K562 (cell line): ENCODE results near the gene LRRC39. TPM values are rescaled to one million over a fixed set of nuclear protein-coding genes. Genes with fewer than 3 reads are reported as not detected.

Source experiments
- ATAC-seq: fragments of 200-7000 bp; cut with Tn5 transposase; 3 replicates; pipeline ENCODE4 v1.9.1; 2020; ENCODE audit warnings: moderate library complexity
- BruUV-seq: library from RNA; stranded (reverse); fragments of 400-500 nt; replicated peaks from 2 replicates; lab custom pipeline; 2021; lab: Mats Ljungman, UMichigan
- CTCF ChIA-PET: fragments of 300-600 bp; formaldehyde crosslinking; extraction: SDS; loops from one replicate; lab custom pipeline; 2021; ENCODE audit warnings: low intra/inter-chr PET ratio; lab: Yijun Ruan, JAX
- POLR2A ChIA-PET: fragments of 300-600, 350-650 bp; sonication (Branson Sonifier 250); formaldehyde crosslinking; extraction: SDS; loops from one replicate; lab custom pipeline; 2021; ENCODE audit warnings: antibody characterized with exemption, inconsistent platforms; lab: Yijun Ruan, JAX
- DNase-seq, 4 experiments: peaks; one replicate each; pipeline versions ENCODE4 v3.0.0 to v3.0.0-alpha.2; 2011 to 2018; ENCODE audit warnings: low spot score in 3 of 4, mixed read lengths in 3 of 4; ENCODE audit errors: extremely low read depth in 1 of 4
- FAIRE-seq: peaks from 2 replicates; lab custom pipeline; 2011; peaks lifted over from hg19 to GRCh38; lab: Jason Lieb, UNC
- H2AFZ ChIP-seq: 2 replicates; pipeline ENCODE4 v1.6.0; 2011; ENCODE audit warnings: low read depth, low read length, control low read depth, inconsistent platforms
- H3K27ac ChIP-seq: fragments of 200-600 bp; 3 replicates; pipeline ENCODE4 v1.8.0; 2011; ENCODE audit warnings: low read depth, mild to moderate bottlenecking, control low read depth, inconsistent platforms, low read length, moderate library complexity, mixed read lengths; ENCODE audit errors: extremely low read depth
- H3K27me3 ChIP-seq, 2 experiments: fragments of 300-600 bp in 1 of 2; 2 replicates in 1 of 2; 3 replicates in 1 of 2; pipeline versions ENCODE4 v1.6.0 to v1.8.0; 2011; ENCODE audit warnings: inconsistent platforms in 2 of 2, low read length in 2 of 2, mild to moderate bottlenecking in 1 of 2, mixed read lengths in 1 of 2, moderate library complexity in 1 of 2; ENCODE audit not compliant: control insufficient read depth in 2 of 2, insufficient read depth in 2 of 2
- H3K36me3 ChIP-seq: fragments of 300-600 bp; 3 replicates; pipeline ENCODE4 v1.8.0; 2011; ENCODE audit warnings: mild to moderate bottlenecking, low read length, inconsistent platforms; ENCODE audit not compliant: control insufficient read depth, insufficient read depth
- H3K4me1 ChIP-seq, 2 experiments: fragments of 200-600 bp in 1 of 2; replicated peaks in 1 of 2; 2 replicates in 1 of 2; 3 replicates in 1 of 2; pipeline versions ENCODE4 v1.5.1 to v1.8.0; 2011; ENCODE audit warnings: inconsistent platforms in 2 of 2, low read length in 2 of 2, mild to moderate bottlenecking in 1 of 2, mixed read lengths in 1 of 2, moderate library complexity in 1 of 2; ENCODE audit not compliant: control insufficient read depth in 2 of 2, insufficient read depth in 2 of 2
- H3K4me2 ChIP-seq: 2 replicates; pipeline ENCODE4 v1.6.1; 2011; ENCODE audit warnings: low read length, control low read depth, inconsistent platforms, mixed read lengths; ENCODE audit not compliant: insufficient read depth
- H3K4me3 ChIP-seq: fragments of 200-600 bp; sonication (generic), shearing (Covaris generic); 2 replicates; pipeline ENCODE4 v1.5.1; 2016; ENCODE audit warnings: control low read depth, inconsistent platforms
- H3K79me2 ChIP-seq: fragments of 200-600 bp; 3 replicates; pipeline ENCODE4 v1.8.0; 2011; ENCODE audit warnings: low read length, inconsistent platforms; ENCODE audit not compliant: control insufficient read depth, insufficient read depth
- H3K9ac ChIP-seq, 2 experiments: 2 replicates each; pipeline versions ENCODE4 v1.6.0 to v1.6.1; 2011; ENCODE audit warnings: low read depth in 2 of 2, low read length in 2 of 2, control low read depth in 1 of 2, inconsistent platforms in 1 of 2, mild to moderate bottlenecking in 1 of 2, mixed read lengths in 1 of 2; ENCODE audit not compliant: insufficient read depth in 1 of 2
- H3K9me1 ChIP-seq: one replicate; pipeline ENCODE4 v1.6.0; 2011; ENCODE audit warnings: inconsistent platforms, mild to moderate bottlenecking, low read length, moderate library complexity; ENCODE audit not compliant: control insufficient read depth, insufficient read depth
- H3K9me3 ChIP-seq: replicated peaks from 2 replicates; pipeline ENCODE4 v1.5.1; 2011; ENCODE audit warnings: low read depth, low read length, inconsistent platforms; ENCODE audit not compliant: control insufficient read depth, insufficient read depth
- H4K20me1 ChIP-seq: replicated peaks from 2 replicates; pipeline ENCODE4 v1.6.1; 2011; ENCODE audit warnings: low read length, inconsistent platforms, mixed read lengths; ENCODE audit not compliant: control insufficient read depth, insufficient read depth
- ARID1B ChIP-seq: fragments of 450-650 bp; IDR thresholded peaks from 2 replicates; pipeline ENCODE4 v1.6.1; 2016; ENCODE audit warnings: antibody characterized with exemption, mild to moderate bottlenecking, inconsistent platforms
- CEBPG ChIP-seq, 3 experiments: fragments of 200-800 bp in 1 of 3; sonication (Bioruptor generic) in 1 of 3; sonication (generic) in 1 of 3; formaldehyde crosslinking in 1 of 3; IDR thresholded peaks in 2 of 3; conservative IDR thresholded peaks in 1 of 3; 2 replicates each; pipeline versions ENCODE4 v1.6.1 to v1.8.0; 2016 to 2022; ENCODE audit warnings: missing compliant biosample characterization in 2 of 3, missing genetic modification characterization in 2 of 3, mild to moderate bottlenecking in 1 of 3, missing genetic modification reagents in 1 of 3
- EZH2 ChIP-seq: IDR thresholded peaks from 2 replicates; pipeline ENCODE4 v1.6.1; 2012; ENCODE audit warnings: low read depth, mild to moderate bottlenecking, inconsistent platforms, low read length, borderline replicate concordance
- HDAC6 ChIP-seq: IDR thresholded peaks from 2 replicates; pipeline ENCODE4 v1.6.1; 2012; ENCODE audit warnings: low read depth, mild to moderate bottlenecking, control low read depth, inconsistent platforms, low read length, moderate library complexity
- MCM5 ChIP-seq: fragments of 450-650 bp; IDR thresholded peaks from 2 replicates; pipeline ENCODE4 v1.6.1; 2016; ENCODE audit warnings: low read depth
- NELFE ChIP-seq: IDR thresholded peaks from 2 replicates; pipeline ENCODE4 v1.6.1; 2011; ENCODE audit warnings: mild to moderate bottlenecking; ENCODE audit not compliant: insufficient read depth, insufficient read length
- NRF1 ChIP-seq, 2 experiments: fragments of 450-650 bp; IDR thresholded peaks in 1 of 2; conservative IDR thresholded peaks in 1 of 2; 2 replicates each; pipeline ENCODE4 v1.6.1; 2014; ENCODE audit warnings: mild to moderate bottlenecking in 2 of 2
- RBM25 ChIP-seq: fragments of 200-400 bp; formaldehyde crosslinking; IDR thresholded peaks from 2 replicates; pipeline ENCODE4 v1.6.1; 2018; ENCODE audit warnings: low read length, low read depth, moderate library complexity; ENCODE audit not compliant: severe bottlenecking
- TRIM24 ChIP-seq, 2 experiments: fragments of 450-650 bp; IDR thresholded peaks; 2 replicates each; pipeline ENCODE4 v1.6.1; 2016
- ZFP36 ChIP-seq: fragments of 150-350 bp; IDR thresholded peaks from 2 replicates; pipeline ENCODE4 v1.6.1; 2018; ENCODE audit warnings: low read length, low read depth; ENCODE audit not compliant: partially characterized antibody
- WGBS: fragments of 100-300 bp; shearing (Covaris generic); methylation state at CpG from one replicate; pipeline ENCODE4 v1.1.6; 2016; ENCODE audit warnings: low coverage, mixed read lengths; ENCODE audit not compliant: insufficient coverage; ENCODE audit errors: missing lambda C conversion rate; 5-methylcytosine and 5-hydroxymethylcytosine counted together
- in situ Hi-C: fragments of 300-500 bp; cut with MboI; formaldehyde crosslinking; loops from 4 replicates; pipeline ENCODE4 v1.15.0; 2018; ENCODE audit warnings: inconsistent platforms, mixed read lengths
- intact Hi-C: fragments of 100-400 bp; cut with micrococcal nuclease; formaldehyde crosslinking; loops from 2 replicates; pipeline ENCODE4 v1.14.2; 2022
- polyA plus RNA-seq, 8 experiments: library from polyadenylated mRNA; depleted of rRNA in 4 of 8; stranded (reverse) in 5 of 8; unstranded in 3 of 8; fragments of >200 nt; fragmentation: Nextera tagmentation in 2 of 8; fragmentation: Illumina TruSeq in 1 of 8; extraction: Ambion mirVana in 2 of 8; extraction: Trizol in 1 of 8; gene quantifications; 2 replicates each; pipeline versions ENCODE4 v1.2.1 to v1.2.3, GENCODE V29; 2011 to 2014; ENCODE audit warnings: inconsistent platforms in 1 of 8, missing spikeins in 1 of 8
- total RNA-seq, 7 experiments: library from RNA; depleted of rRNA in 6 of 7; stranded (reverse); fragments of >200 nt in 6 of 7; fragmentation: Illumina TruSeq in 2 of 7; extraction: Trizol in 2 of 7; gene quantifications; 2 replicates each; pipeline versions ENCODE4 v1.2.1 to v1.2.3, GENCODE V29; 2011 to 2021; ENCODE audit warnings: low replicate concordance in 1 of 7
- TF ChIP-seq, protein P1 (sequence below): fragments of 250-450 bp; sonication (Bioruptor Pico); IDR thresholded peaks from 2 replicates; pipeline ENCODE4 v1.6.1; 2021; ENCODE audit warnings: mild to moderate bottlenecking
- TF ChIP-seq, protein P2 (sequence below), 3 experiments: IDR thresholded peaks in 2 of 3; conservative IDR thresholded peaks in 1 of 3; 2 replicates each; pipeline ENCODE4 v1.5.1; 2011 to 2012; ENCODE audit warnings: low read length in 3 of 3, mild to moderate bottlenecking in 3 of 3, control low read depth in 2 of 3, improper control_type of control experiment in 1 of 3, inconsistent platforms in 1 of 3, low read depth in 1 of 3, mixed read lengths in 1 of 3, moderate library complexity in 1 of 3; ENCODE audit not compliant: insufficient read depth in 2 of 3

LRRC39 gene
- total and polyA plus RNA-seq, 9 of the 15 experiments (the other 6 are each of a cell fraction or from before 2014, with no cell fraction given): 1.00 to 3.1 (median 1.3) TPM

DNA sequence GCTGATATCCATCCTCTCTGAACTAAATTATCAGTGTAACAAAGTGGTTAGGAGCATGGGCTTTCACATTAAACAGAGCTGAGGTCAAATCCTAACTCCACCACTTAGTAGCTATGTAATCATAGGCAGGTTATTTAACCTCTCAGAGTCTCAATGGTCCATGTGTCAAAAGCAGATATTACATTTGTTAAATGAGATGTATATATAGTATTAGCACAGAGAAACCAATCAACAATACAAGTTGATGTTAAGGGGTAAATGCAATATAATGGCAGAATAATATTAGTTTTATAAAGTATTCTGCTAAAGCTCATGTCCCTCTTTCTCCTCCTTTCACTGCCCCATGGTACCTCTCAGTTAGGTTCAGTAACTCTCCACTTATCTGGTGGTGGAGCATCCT lies 44.4 kb upstream of the LRRC39 start:
- H3K4me1 ChIP-seq: no peaks in the 10 kb centered on the region
- H3K36me3 ChIP-seq: peaks cover 42% of the 10 kb centered on the region
- H3K4me3 ChIP-seq: no peak overlapping the region
- FAIRE-seq: no peak
- no peak overlapping the region for H3K27ac ChIP-seq
- ATAC-seq: no peak
- no TSS peak for BruUV-seq
- no peak for TF ChIP-seq NELFE
- TF ChIP-seq RBM25: peak; percentile 17
- TF ChIP-seq, all 486 proteins: peak for 1
- Histone ChIP-seq H3K27me3 (no peaks in the 10 kb centered on the region), H2AFZ (no peak overlapping the region), H3K4me2 (no peak overlapping the region), H4K20me1 (no peaks in the 10 kb centered on the region), H3K79me2 (no peaks in the 10 kb centered on the region), H3K9me3 (no peaks in the 10 kb centered on the region), H3K9ac (no peak overlapping the region), H3K9me1 (no peaks in the 10 kb centered on the region)
- DNase-seq: no peak
- ChIA-PET POLR2A (interaction anchor here (0.5 to 1.1 kb wide), 4 partner anchors 12 to 237 kb away, joined by 3 to 4 read pairs (median 4); no protein-coding TSS in a partner anchor), CTCF (interaction anchor here (0.6 kb wide), 1 partner anchor 852 kb away, joined by 4 read pairs; no protein-coding TSS in a partner anchor)
- in situ Hi-C loops (no loop called here), intact Hi-C loops (no loop called here)

DNA sequence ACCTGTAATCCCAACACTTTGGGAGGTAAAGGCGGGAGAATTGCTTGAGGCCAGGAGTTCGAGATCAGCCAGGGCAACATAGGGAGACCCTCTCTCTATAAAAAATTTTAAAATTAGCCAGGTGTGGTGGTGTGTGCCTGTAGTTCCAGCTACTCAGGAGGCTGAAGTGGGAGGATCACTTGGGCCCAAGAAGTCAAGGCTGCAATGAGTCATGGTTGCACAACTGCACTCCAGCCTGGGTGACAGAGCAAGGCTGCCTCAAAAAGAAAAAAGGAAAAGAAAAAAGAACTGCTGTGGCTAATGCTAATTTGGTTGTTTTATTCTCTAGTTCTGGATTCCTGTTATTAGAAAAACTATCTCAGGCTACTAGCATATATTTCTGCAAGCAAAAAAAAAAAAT lies 41.8 kb upstream of the LRRC39 start:
- CTCF ChIA-PET: no interaction called here
- Histone ChIP-seq H4K20me1 (no peaks in the 10 kb centered on the region), H3K27me3 (no peaks in the 10 kb centered on the region), H3K4me2 (no peak overlapping the region), H2AFZ (no peak overlapping the region), H3K9me1 (no peaks in the 10 kb centered on the region), H3K9ac (no peak overlapping the region), H3K79me2 (no peaks in the 10 kb centered on the region), H3K9me3 (no peaks in the 10 kb centered on the region), H3K4me3 (no peak overlapping the region), H3K36me3 (peaks cover 52% of the 10 kb centered on the region), H3K27ac (no peak overlapping the region), H3K4me1 (no peaks in the 10 kb centered on the region)
- FAIRE-seq (no peak), DNase-seq (peak in 1 of 4 experiments; percentile 9), ATAC-seq (peak; percentile 69; the same call in 1 of the 3 replicates)
- 100% methylated on average over 2 of the region's 2 CpGs for WGBS
- POLR2A ChIA-PET: no interaction called here
- no TSS peak for BruUV-seq
- intact Hi-C loops (no loop called here), in situ Hi-C loops (no loop called here)
- no peak for TF ChIP-seq NRF1 (conservative IDR thresholded peaks at IDR 0.05 in 1 of 2, IDR thresholded peaks at IDR 0.05 in 1 of 2)
- no peak for TF ChIP-seq HDAC6
- TF ChIP-seq CEBPG (CRISPR knock-in tag; IDR thresholded peaks at IDR 0.05): peak; percentile 63; the same call in 1 of the 2 replicates
- TF ChIP-seq CEBPG (tag; conservative IDR thresholded peaks at IDR 0.05 in 1 of 2, IDR thresholded peaks at IDR 0.05 in 1 of 2): peak in 1 of 2 experiments; percentile 66; a peak in 1 of 4 replicates
- TF ChIP-seq ARID1B: no peak
- no peak for TF ChIP-seq EZH2
- TF ChIP-seq, protein P1, sequence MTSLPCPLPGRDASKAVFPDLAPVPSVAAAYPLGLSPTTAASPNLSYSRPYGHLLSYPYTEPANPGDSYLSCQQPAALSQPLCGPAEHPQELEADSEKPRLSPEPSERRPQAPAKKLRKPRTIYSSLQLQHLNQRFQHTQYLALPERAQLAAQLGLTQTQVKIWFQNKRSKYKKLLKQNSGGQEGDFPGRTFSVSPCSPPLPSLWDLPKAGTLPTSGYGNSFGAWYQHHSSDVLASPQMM (CRISPR knock-in tag): no peak
- TF ChIP-seq ZFP36: no peak
- 0 out of 4 replicates have a peak, but pooled peaks of 1 of the 2 experiments have one; percentile 17 for TF ChIP-seq TRIM24 (IDR thresholded peaks at IDR 0.05)
- no peak for TF ChIP-seq MCM5
- TF ChIP-seq, protein P2, sequence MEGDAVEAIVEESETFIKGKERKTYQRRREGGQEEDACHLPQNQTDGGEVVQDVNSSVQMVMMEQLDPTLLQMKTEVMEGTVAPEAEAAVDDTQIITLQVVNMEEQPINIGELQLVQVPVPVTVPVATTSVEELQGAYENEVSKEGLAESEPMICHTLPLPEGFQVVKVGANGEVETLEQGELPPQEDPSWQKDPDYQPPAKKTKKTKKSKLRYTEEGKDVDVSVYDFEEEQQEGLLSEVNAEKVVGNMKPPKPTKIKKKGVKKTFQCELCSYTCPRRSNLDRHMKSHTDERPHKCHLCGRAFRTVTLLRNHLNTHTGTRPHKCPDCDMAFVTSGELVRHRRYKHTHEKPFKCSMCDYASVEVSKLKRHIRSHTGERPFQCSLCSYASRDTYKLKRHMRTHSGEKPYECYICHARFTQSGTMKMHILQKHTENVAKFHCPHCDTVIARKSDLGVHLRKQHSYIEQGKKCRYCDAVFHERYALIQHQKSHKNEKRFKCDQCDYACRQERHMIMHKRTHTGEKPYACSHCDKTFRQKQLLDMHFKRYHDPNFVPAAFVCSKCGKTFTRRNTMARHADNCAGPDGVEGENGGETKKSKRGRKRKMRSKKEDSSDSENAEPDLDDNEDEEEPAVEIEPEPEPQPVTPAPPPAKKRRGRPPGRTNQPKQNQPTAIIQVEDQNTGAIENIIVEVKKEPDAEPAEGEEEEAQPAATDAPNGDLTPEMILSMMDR (IDR thresholded peaks at IDR 0.05 in 2 of 3, conservative IDR thresholded peaks at IDR 0.05 in 1 of 3; ENCODE audit: insufficient read depth in 2 of 3, low read depth in 1 of 3, low read length in 3 of 3): no peak
